Esophagus muscularis mucosa (tissue), 4 donors: ENCODE measurements around the gene OR5T3. TPM values are rescaled to one million over a fixed set of nuclear protein-coding genes. Genes with fewer than 3 reads are reported as not detected.
"Not testable (repeated sequence)": the region's sequence is repeated elsewhere in the genome, so short reads cannot be mapped to it uniquely, and the experiment has no call there.

ENCODE experiments used
- DNase-seq: peaks from one replicate; pipeline ENCODE4 v3.0.0-alpha.2; 2017; ENCODE audit errors: extremely low spot score
- H3K27ac ChIP-seq, 4 donors: fragments of 200-600 bp; sonication (generic); replicated peaks in 1 of 4; 1 replicate in 3 of 4; 2 replicates in 1 of 4; pipeline ENCODE4 v1.5.1; 2016 to 2019; ENCODE audit warnings: mild to moderate bottlenecking in 1 of 4
- H3K27me3 ChIP-seq, 4 donors: fragments of 200-600 bp; sonication (generic); one replicate each; pipeline versions ENCODE4 v1.5.1 to v1.6.0; 2016 to 2019
- H3K36me3 ChIP-seq, 4 donors: fragments of 200-600 bp; sonication (generic); one replicate each; pipeline ENCODE4 v1.5.1; 2016 to 2019
- H3K4me1 ChIP-seq, 4 donors: fragments of 200-600 bp; sonication (generic); one replicate each; pipeline ENCODE4 v1.5.1; 2016 to 2019
- H3K4me3 ChIP-seq, 4 donors: fragments of 200-600 bp; sonication (generic); 1 replicate in 2 of 4; 2 replicates in 2 of 4; pipeline ENCODE4 v1.5.1; 2016 to 2019; ENCODE audit warnings: mild to moderate bottlenecking in 4 of 4, moderate library complexity in 1 of 4
- H3K9me3 ChIP-seq, 4 donors: fragments of 200-600 bp; sonication (generic); 1 replicate in 3 of 4; 2 replicates in 1 of 4; pipeline ENCODE4 v1.5.1; 2016 to 2019
- EP300 ChIP-seq: sonication (generic); formaldehyde crosslinking; IDR thresholded peaks from one replicate; pipeline ENCODE4 v1.6.1; 2017; ENCODE audit warnings: antibody characterized with exemption
- POLR2A ChIP-seq: fragments of 450-650 bp; IDR thresholded peaks from one replicate; pipeline ENCODE4 v1.6.1; 2017; ENCODE audit warnings: antibody characterized with exemption, moderate library complexity, mild to moderate bottlenecking, low read depth
- POLR2AphosphoS5 ChIP-seq, 2 donors: sonication (generic); formaldehyde crosslinking; IDR thresholded peaks; one replicate each; pipeline ENCODE4 v1.6.1; 2017; ENCODE audit warnings: antibody characterized with exemption in 2 of 2
- WGBS: methylation state at CpG from one replicate; pipeline ENCODE4 v1.1.5; 2018; 5-methylcytosine and 5-hydroxymethylcytosine counted together
- intact Hi-C: fragments of 100-400 bp; cut with DNase I; formaldehyde crosslinking; loops from one replicate; pipeline ENCODE4 v1.15.1; 2023
- total RNA-seq, 4 donors: library from RNA; depleted of rRNA; stranded (reverse); fragments of >200 nt; gene quantifications; one replicate each; pipeline versions ENCODE4 v1.1.0 to v1.2.1, GENCODE V29; 2016
- TF ChIP-seq, protein P1 (sequence below), 3 experiments: fragments of 200-600 bp in 2 of 3; fragments of 450-650 bp in 1 of 3; sonication (generic) in 2 of 3; IDR thresholded peaks; one replicate each; pipeline ENCODE4 v1.5.1; 2017 to 2019; ENCODE audit warnings: antibody characterized with exemption in 3 of 3, mild to moderate bottlenecking in 2 of 3, moderate library complexity in 1 of 3

The OR5T3 gene
- not detected for total RNA-seq

- DNase-seq: no peak
- intact Hi-C loops: no loop called here
- Histone ChIP-seq H3K4me3 (no peak within 1 kb of the TSS), H3K4me1 (no peaks in the 10 kb centered on the region), H3K36me3 (no peaks in the 10 kb centered on the region), H3K9me3 (no peaks in the 10 kb centered on the region), H3K27ac (no peak within 1 kb of the TSS), H3K27me3 (no peaks in the 10 kb centered on the region)
- TF ChIP-seq, protein P1, sequence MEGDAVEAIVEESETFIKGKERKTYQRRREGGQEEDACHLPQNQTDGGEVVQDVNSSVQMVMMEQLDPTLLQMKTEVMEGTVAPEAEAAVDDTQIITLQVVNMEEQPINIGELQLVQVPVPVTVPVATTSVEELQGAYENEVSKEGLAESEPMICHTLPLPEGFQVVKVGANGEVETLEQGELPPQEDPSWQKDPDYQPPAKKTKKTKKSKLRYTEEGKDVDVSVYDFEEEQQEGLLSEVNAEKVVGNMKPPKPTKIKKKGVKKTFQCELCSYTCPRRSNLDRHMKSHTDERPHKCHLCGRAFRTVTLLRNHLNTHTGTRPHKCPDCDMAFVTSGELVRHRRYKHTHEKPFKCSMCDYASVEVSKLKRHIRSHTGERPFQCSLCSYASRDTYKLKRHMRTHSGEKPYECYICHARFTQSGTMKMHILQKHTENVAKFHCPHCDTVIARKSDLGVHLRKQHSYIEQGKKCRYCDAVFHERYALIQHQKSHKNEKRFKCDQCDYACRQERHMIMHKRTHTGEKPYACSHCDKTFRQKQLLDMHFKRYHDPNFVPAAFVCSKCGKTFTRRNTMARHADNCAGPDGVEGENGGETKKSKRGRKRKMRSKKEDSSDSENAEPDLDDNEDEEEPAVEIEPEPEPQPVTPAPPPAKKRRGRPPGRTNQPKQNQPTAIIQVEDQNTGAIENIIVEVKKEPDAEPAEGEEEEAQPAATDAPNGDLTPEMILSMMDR (IDR thresholded peaks at IDR 0.05): no peak
- TF ChIP-seq POLR2AphosphoS5 (IDR thresholded peaks at IDR 0.05) (no peak), POLR2A (no peak), EP300 (no peak)
Measured at GRCh38 chr11:56251954-56252353, at the start of gene OR5T3. TSS of gene OR5T3 (plus strand) at chr11:56252254. CDS start at chr11:56252254, 0 bp downstream.

GRCh38 chr11:56207790-56208189 is 44.3 kb upstream of the OR5T3 start:
- Histone ChIP-seq H3K9me3 (no peaks in the 10 kb centered on the region), H3K36me3 (no peaks in the 10 kb centered on the region), H3K4me3 (no peak overlapping the region), H3K4me1 (no peaks in the 10 kb centered on the region), H3K27ac (no peak overlapping the region), H3K27me3 (no peaks in the 10 kb centered on the region)
- WGBS: 43% methylated on average over 1 of the region's 1 CpG
- no peak for DNase-seq
- intact Hi-C loops: no loop called here
- no peak for TF ChIP-seq POLR2AphosphoS5 (IDR thresholded peaks at IDR 0.05)

GRCh38 chr11:56214537-56214936 is 37.5 kb upstream of the OR5T3 start:
- Histone ChIP-seq H3K36me3 (no peaks in the 10 kb centered on the region), H3K27me3 (no peaks in the 10 kb centered on the region), H3K4me3 (no peak overlapping the region), H3K4me1 (no peaks in the 10 kb centered on the region), H3K9me3 (peaks cover 0 to 13% (median 9%) of the 10 kb centered on the region in 4 donors), H3K27ac (no peak overlapping the region)
- TF ChIP-seq EP300 (no peak), POLR2A (no peak), POLR2AphosphoS5 (IDR thresholded peaks at IDR 0.05) (no peak)
- TF ChIP-seq, protein P1 (IDR thresholded peaks at IDR 0.05): no peak
- no peak for DNase-seq
- intact Hi-C loops: no loop called here
- 72% methylated on average over 2 of the region's 2 CpGs for WGBS

DNA sequence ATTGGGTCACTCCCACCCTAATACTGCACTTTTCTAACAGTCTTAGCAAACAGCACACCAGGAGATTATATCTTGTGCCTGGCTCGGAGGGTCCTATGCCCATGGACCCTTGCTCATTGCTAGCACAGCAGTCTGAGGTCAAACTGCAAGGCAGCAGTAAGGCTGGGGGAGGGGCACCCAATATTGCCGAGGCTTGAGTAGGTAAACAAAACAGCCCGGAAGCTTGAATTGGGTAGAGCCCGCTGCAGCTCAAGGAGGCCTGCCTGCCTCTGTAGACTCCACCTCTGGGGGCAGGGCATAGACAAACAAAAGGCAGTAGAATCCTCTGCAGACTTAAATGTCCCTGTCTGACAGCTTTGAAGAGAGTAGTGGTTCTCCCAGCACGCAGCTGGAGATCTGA is 32.3 kb upstream of the OR5T3 start:
- H3K27me3 ChIP-seq, H3K4me3 ChIP-seq, H3K36me3 ChIP-seq, H3K4me1 ChIP-seq, intact Hi-C loops, H3K27ac ChIP-seq, DNase-seq: not testable (repeated sequence)
- peaks cover 0 to 13% (median 9%) of the 10 kb centered on the region in 4 donors for H3K9me3 ChIP-seq
- WGBS: 59% methylated on average over 4 of the region's 5 CpGs

- intact Hi-C loops: no loop called here
- H3K27ac ChIP-seq: no peak within 1 kb of the TSS
- no peaks in the 10 kb centered on the region for H3K27me3 ChIP-seq
- no peak for TF ChIP-seq EP300
- TF ChIP-seq, protein P1 (IDR thresholded peaks at IDR 0.05): no peak
- no peak for TF ChIP-seq POLR2A
- TF ChIP-seq POLR2AphosphoS5 (IDR thresholded peaks at IDR 0.05): no peak
- DNase-seq: no peak
- H3K36me3 ChIP-seq: no peaks in the 10 kb centered on the region
- H3K4me3 ChIP-seq: no peak within 1 kb of the TSS
- no peaks in the 10 kb centered on the region for H3K4me1 ChIP-seq
- WGBS: 66% methylated on average over 1 of the region's 1 CpG
- H3K9me3 ChIP-seq: no peaks in the 10 kb centered on the region
Measured at GRCh38 chr11:56234155-56234554, 17.9 kb upstream of the OR5T3 start, which contains the start of gene OR5T2. TSS of gene OR5T2 (minus strand) at chr11:56234255. CDS start at chr11:56233062, 1,193 bp downstream.

DNA sequence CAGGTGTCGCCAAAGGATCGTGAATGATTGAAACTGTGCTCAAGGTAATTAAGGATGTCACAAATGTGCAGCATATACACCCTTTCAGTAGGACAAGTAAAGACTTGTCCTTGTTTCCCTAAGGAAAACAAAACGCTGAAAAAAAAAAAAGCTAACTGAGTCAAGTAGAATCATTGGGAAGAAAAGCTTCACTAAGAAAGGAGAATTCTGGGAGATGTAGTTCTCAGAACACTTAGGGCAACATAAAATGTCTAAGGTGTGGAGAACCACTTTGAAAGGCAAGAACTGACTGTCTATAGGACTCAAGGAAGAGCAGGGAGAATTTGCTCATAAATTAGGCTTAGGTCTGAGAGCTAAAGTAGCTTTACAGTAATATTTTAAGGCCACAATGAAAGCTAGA is 19.0 kb downstream of the OR5T3 start:
- 68% methylated on average over 3 of the region's 3 CpGs for WGBS
- intact Hi-C loops: no loop called here

More for the DNA sequence above, 19.0 kb downstream of the OR5T3 start:
- Histone ChIP-seq H3K9me3 (peaks cover 0 to 5% (median 3%) of the 10 kb centered on the region in 4 donors), H3K27ac (no peak overlapping the region), H3K27me3 (no peaks in the 10 kb centered on the region), H3K4me1 (no peaks in the 10 kb centered on the region), H3K36me3 (no peaks in the 10 kb centered on the region), H3K4me3 (no peak overlapping the region)
- no peak for DNase-seq
- TF ChIP-seq, protein P1 (IDR thresholded peaks at IDR 0.05): no peak
- TF ChIP-seq EP300: no peak
- no peak for TF ChIP-seq POLR2AphosphoS5 (IDR thresholded peaks at IDR 0.05)
- TF ChIP-seq POLR2A: no peak
